Liver (tissue), 3 donors: ENCODE results near the gene NFIB.

Experiments used
- FOXA1 ChIP-seq: IDR thresholded peaks from 2 replicates; pipeline ENCODE4 v1.6.1; 2016; ENCODE audit warnings: antibody characterized with exemption
- GABPA ChIP-seq, 2 donors: IDR thresholded peaks in 1 of 2; conservative IDR thresholded peaks in 1 of 2; 2 replicates each; pipeline ENCODE4 v1.6.1; 2016; ENCODE audit warnings: antibody characterized with exemption in 2 of 2, mild to moderate bottlenecking in 1 of 2, moderate library complexity in 1 of 2
- JUND ChIP-seq, 2 donors: IDR thresholded peaks; 2 replicates each; pipeline ENCODE4 v1.6.1; 2016; ENCODE audit warnings: antibody characterized with exemption in 2 of 2
- RAD21 ChIP-seq, 2 donors: IDR thresholded peaks; 2 replicates each; pipeline ENCODE4 v1.6.1; 2016; ENCODE audit warnings: antibody characterized with exemption in 2 of 2, mild to moderate bottlenecking in 2 of 2
- YY1 ChIP-seq: IDR thresholded peaks from 2 replicates; pipeline ENCODE4 v1.6.1; 2016; ENCODE audit warnings: antibody characterized with exemption, mild to moderate bottlenecking
- TF ChIP-seq, protein P1 (sequence below): fragments of 150-350 bp; IDR thresholded peaks from 2 replicates; pipeline ENCODE4 v1.5.1; 2017; ENCODE audit warnings: improper control_type of control experiment, low read depth, low read length; ENCODE audit not compliant: missing input control
- TF ChIP-seq, protein P2 (sequence below): IDR thresholded peaks from 2 replicates; pipeline ENCODE4 v1.6.1; 2016; ENCODE audit warnings: antibody characterized with exemption, mild to moderate bottlenecking
- TF ChIP-seq, protein P3 (sequence below): IDR thresholded peaks from 2 replicates; pipeline ENCODE4 v1.6.1; 2016; ENCODE audit warnings: antibody characterized with exemption
- TF ChIP-seq, protein P4 (sequence below): IDR thresholded peaks from 2 replicates; pipeline ENCODE4 v1.6.1; 2016; ENCODE audit warnings: antibody characterized with exemption
- donor health status: healthy.
- donor health status: healthy.

DNA sequence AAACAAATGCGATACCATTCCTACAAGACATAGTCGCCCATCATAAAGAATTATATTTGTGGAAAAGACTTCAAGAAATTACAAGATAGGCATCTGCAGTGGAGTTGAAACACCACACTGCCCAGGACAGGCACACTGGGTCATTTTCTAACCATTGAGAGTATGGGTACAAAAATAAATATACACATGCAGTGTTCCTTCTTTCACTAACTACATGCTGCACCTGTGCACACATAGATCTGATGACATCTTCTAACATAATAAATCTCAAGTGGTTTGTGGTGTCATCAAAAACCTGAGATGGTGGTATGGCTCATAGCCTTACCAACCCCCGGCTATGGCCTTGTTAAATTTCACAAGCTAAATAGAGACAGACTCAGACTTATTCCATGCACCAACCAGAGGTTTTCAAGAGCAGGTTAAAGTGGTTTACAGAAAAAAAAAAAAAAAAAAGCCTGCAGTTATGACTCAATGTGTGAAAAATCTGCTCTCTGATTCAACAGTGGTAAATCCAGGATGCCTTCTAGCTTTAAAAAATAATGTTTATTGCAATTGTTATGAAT is 12.4 kb upstream of the NFIB start:
- TF ChIP-seq, protein P1, sequence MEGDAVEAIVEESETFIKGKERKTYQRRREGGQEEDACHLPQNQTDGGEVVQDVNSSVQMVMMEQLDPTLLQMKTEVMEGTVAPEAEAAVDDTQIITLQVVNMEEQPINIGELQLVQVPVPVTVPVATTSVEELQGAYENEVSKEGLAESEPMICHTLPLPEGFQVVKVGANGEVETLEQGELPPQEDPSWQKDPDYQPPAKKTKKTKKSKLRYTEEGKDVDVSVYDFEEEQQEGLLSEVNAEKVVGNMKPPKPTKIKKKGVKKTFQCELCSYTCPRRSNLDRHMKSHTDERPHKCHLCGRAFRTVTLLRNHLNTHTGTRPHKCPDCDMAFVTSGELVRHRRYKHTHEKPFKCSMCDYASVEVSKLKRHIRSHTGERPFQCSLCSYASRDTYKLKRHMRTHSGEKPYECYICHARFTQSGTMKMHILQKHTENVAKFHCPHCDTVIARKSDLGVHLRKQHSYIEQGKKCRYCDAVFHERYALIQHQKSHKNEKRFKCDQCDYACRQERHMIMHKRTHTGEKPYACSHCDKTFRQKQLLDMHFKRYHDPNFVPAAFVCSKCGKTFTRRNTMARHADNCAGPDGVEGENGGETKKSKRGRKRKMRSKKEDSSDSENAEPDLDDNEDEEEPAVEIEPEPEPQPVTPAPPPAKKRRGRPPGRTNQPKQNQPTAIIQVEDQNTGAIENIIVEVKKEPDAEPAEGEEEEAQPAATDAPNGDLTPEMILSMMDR, result no peak
- TF ChIP-seq, protein P2, sequence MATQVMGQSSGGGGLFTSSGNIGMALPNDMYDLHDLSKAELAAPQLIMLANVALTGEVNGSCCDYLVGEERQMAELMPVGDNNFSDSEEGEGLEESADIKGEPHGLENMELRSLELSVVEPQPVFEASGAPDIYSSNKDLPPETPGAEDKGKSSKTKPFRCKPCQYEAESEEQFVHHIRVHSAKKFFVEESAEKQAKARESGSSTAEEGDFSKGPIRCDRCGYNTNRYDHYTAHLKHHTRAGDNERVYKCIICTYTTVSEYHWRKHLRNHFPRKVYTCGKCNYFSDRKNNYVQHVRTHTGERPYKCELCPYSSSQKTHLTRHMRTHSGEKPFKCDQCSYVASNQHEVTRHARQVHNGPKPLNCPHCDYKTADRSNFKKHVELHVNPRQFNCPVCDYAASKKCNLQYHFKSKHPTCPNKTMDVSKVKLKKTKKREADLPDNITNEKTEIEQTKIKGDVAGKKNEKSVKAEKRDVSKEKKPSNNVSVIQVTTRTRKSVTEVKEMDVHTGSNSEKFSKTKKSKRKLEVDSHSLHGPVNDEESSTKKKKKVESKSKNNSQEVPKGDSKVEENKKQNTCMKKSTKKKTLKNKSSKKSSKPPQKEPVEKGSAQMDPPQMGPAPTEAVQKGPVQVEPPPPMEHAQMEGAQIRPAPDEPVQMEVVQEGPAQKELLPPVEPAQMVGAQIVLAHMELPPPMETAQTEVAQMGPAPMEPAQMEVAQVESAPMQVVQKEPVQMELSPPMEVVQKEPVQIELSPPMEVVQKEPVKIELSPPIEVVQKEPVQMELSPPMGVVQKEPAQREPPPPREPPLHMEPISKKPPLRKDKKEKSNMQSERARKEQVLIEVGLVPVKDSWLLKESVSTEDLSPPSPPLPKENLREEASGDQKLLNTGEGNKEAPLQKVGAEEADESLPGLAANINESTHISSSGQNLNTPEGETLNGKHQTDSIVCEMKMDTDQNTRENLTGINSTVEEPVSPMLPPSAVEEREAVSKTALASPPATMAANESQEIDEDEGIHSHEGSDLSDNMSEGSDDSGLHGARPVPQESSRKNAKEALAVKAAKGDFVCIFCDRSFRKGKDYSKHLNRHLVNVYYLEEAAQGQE, result no peak
- TF ChIP-seq RAD21 (IDR thresholded peaks at IDR 0.05) (no peak), FOXA1 (no peak), GABPA (IDR thresholded peaks at IDR 0.05 in 1 of 2, conservative IDR thresholded peaks at IDR 0.05 in 1 of 2) (no peak), YY1 (no peak), JUND (IDR thresholded peaks at IDR 0.05) (no peak)
- TF ChIP-seq, protein P3, sequence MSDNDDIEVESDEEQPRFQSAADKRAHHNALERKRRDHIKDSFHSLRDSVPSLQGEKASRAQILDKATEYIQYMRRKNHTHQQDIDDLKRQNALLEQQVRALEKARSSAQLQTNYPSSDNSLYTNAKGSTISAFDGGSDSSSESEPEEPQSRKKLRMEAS, result no peak
- TF ChIP-seq, protein P4, sequence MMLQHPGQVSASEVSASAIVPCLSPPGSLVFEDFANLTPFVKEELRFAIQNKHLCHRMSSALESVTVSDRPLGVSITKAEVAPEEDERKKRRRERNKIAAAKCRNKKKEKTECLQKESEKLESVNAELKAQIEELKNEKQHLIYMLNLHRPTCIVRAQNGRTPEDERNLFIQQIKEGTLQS, result no peak
